Measurements from ENCODE around the gene SGCA.

Gene SGCA

GRCh38 chr17:50208611-50209061 lies 42.8 kb downstream of the SGCA start:
- H3K27me3 ChIP-seq (ENCODE audit: insufficient read depth, poor library complexity, severe bottlenecking) = no peaks in the 10 kb centered on the region
- H3K36me3 ChIP-seq (ENCODE audit: low read depth) = no peaks in the 10 kb centered on the region
- no peak overlapping the region for H3K4me3 ChIP-seq (ENCODE audit: severe bottlenecking)
- H3K4me1 ChIP-seq (ENCODE audit: insufficient read depth, poor library complexity, severe bottlenecking) = peaks cover 16% of the 10 kb centered on the region
- TF ChIP-seq CTCF (IDR thresholded peaks at IDR 0.05; ENCODE audit: poor library complexity, severe bottlenecking) = no peak
- DNase-seq (ENCODE audit: low spot score) (peak; percentile 42), ATAC-seq (ENCODE audit: low read depth) (no peak)
- H3K27ac ChIP-seq (ENCODE audit: poor library complexity, severe bottlenecking) = no peak overlapping the region
- no peaks in the 10 kb centered on the region for H3K9me3 ChIP-seq (ENCODE audit: severe bottlenecking)

- no peak overlapping the region for H3K4me3 ChIP-seq (ENCODE audit: severe bottlenecking)
- DNase-seq (ENCODE audit: low spot score) (peak; percentile 4), ATAC-seq (ENCODE audit: low read depth) (no peak)
- H3K27ac ChIP-seq (ENCODE audit: poor library complexity, severe bottlenecking) = no peak overlapping the region
- no peaks in the 10 kb centered on the region for H3K36me3 ChIP-seq (ENCODE audit: low read depth)
- H3K27me3 ChIP-seq (ENCODE audit: insufficient read depth, poor library complexity, severe bottlenecking) = no peaks in the 10 kb centered on the region
- H3K4me1 ChIP-seq (ENCODE audit: insufficient read depth, poor library complexity, severe bottlenecking) = peaks cover 16% of the 10 kb centered on the region
- no peak for TF ChIP-seq CTCF (IDR thresholded peaks at IDR 0.05; ENCODE audit: poor library complexity, severe bottlenecking)
- no peaks in the 10 kb centered on the region for H3K9me3 ChIP-seq (ENCODE audit: severe bottlenecking)
Measured at GRCh38 chr17:50209133-50209471, 43.3 kb downstream of the SGCA start.

- Histone ChIP-seq H3K36me3 (ENCODE audit: low read depth) (no peaks in the 10 kb centered on the region), H3K4me3 (ENCODE audit: severe bottlenecking) (no peak overlapping the region), H3K4me1 (ENCODE audit: insufficient read depth, poor library complexity, severe bottlenecking) (peaks cover 16% of the 10 kb centered on the region), H3K27ac (ENCODE audit: poor library complexity, severe bottlenecking) (peak overlapping the region; percentile 43), H3K9me3 (ENCODE audit: severe bottlenecking) (no peaks in the 10 kb centered on the region), H3K27me3 (ENCODE audit: insufficient read depth, poor library complexity, severe bottlenecking) (no peaks in the 10 kb centered on the region)
- DNase-seq (ENCODE audit: low spot score) (peak; percentile 59), ATAC-seq (ENCODE audit: low read depth) (no peak)
- no peak for TF ChIP-seq CTCF (IDR thresholded peaks at IDR 0.05; ENCODE audit: poor library complexity, severe bottlenecking)
Measured at GRCh38 chr17:50209472-50210239, 43.9 kb downstream of the SGCA start.

- TF ChIP-seq CTCF (IDR thresholded peaks at IDR 0.05; ENCODE audit: poor library complexity, severe bottlenecking) = no peak
- no peak overlapping the region for H3K4me3 ChIP-seq (ENCODE audit: severe bottlenecking)
- H3K4me1 ChIP-seq (ENCODE audit: insufficient read depth, poor library complexity, severe bottlenecking) = peaks cover 16% of the 10 kb centered on the region
- no peaks in the 10 kb centered on the region for H3K36me3 ChIP-seq (ENCODE audit: low read depth)
- ATAC-seq (ENCODE audit: low read depth) (peak; percentile 84), DNase-seq (ENCODE audit: low spot score) (peak; percentile 85)
- peak overlapping the region; percentile 43 for H3K27ac ChIP-seq (ENCODE audit: poor library complexity, severe bottlenecking)
- H3K27me3 ChIP-seq (ENCODE audit: insufficient read depth, poor library complexity, severe bottlenecking) = no peaks in the 10 kb centered on the region
- H3K9me3 ChIP-seq (ENCODE audit: severe bottlenecking) = no peaks in the 10 kb centered on the region
Measured at GRCh38 chr17:50210240-50211225, 44.7 kb downstream of the SGCA start.

All from RWPE2 (cell line).